ENCODE results near the gene PCMT1. TPM values are rescaled to one million over a fixed set of nuclear protein-coding genes. Genes with fewer than 3 reads are reported as not detected.

Gene PCMT1
- polyA plus RNA-seq, 1 donor (not counting 4 experiments of a cell fraction or from before 2014, with no cell fraction given): 167 TPM

GRCh38 chr6:149728499-149729234 lies 20.9 kb upstream of the PCMT1 start:
- H3K27ac ChIP-seq (ENCODE audit: control insufficient read depth, insufficient read depth, low read length): no peak overlapping the region
- TF ChIP-seq EZH2 (IDR thresholded peaks at IDR 0.05; ENCODE audit: low read length): no peak
- H3K9me1 ChIP-seq (ENCODE audit: control insufficient read depth, extremely low read depth, insufficient read depth, low read length): no peaks in the 10 kb centered on the region

GRCh38 chr6:149729824-149730223 lies 19.7 kb upstream of the PCMT1 start:
- TF ChIP-seq EZH2 (IDR thresholded peaks at IDR 0.05; ENCODE audit: low read length): no peak
- TF ChIP-seq CTCF (optimal IDR thresholded peaks at IDR 0.05 in 1 of 3, IDR thresholded peaks at IDR 0.05 in 1 of 3, conservative IDR thresholded peaks at IDR 0.05 in 1 of 3; ENCODE audit: extremely low read depth in 1 of 3, insufficient read depth in 2 of 3, low read length in 3 of 3): no peak
- Histone ChIP-seq H3K9me3 (ENCODE audit: control insufficient read depth, low read depth, low read length) (no peaks in the 10 kb centered on the region), H3K9me1 (ENCODE audit: control insufficient read depth, extremely low read depth, insufficient read depth, low read length) (no peaks in the 10 kb centered on the region), H3K4me1 (ENCODE audit: control insufficient read depth, extremely low read depth, insufficient read depth, low read length) (no peaks in the 10 kb centered on the region), H3K27ac (ENCODE audit: control insufficient read depth, insufficient read depth, low read length) (no peak overlapping the region), H3K4me2 (ENCODE audit: control insufficient read depth, extremely low read depth, insufficient read depth, low read depth, low read length) (no peak overlapping the region), H3K36me3 (ENCODE audit: control insufficient read depth in 2 of 2, extremely low read depth in 1 of 2, insufficient read depth in 2 of 2, low read length in 2 of 2) (peaks cover 13 to 15% of the 10 kb centered on the region in 2 experiments), H3K79me2 (ENCODE audit: control insufficient read depth, insufficient read depth, low read length) (no peaks in the 10 kb centered on the region), H4K20me1 (ENCODE audit: control insufficient read depth, extremely low read depth, insufficient read depth, low read length) (no peaks in the 10 kb centered on the region), H2AFZ (ENCODE audit: control insufficient read depth, low read length) (no peak overlapping the region), H3K9ac (ENCODE audit: control insufficient read depth, extremely low read depth, insufficient read depth, low read length) (no peak overlapping the region), H3K27me3 (ENCODE audit: control insufficient read depth, extremely low read depth, insufficient read depth, low read length) (no peaks in the 10 kb centered on the region), H3K4me3 (ENCODE audit: control insufficient read depth in 2 of 3, extremely low read depth in 1 of 3, insufficient read depth in 2 of 3, low read depth in 1 of 3, low read length in 3 of 3) (no peak overlapping the region)
- DNase-seq (ENCODE audit: low read depth, low spot score): no peak
- FAIRE-seq: no peak
- dilution Hi-C loops (cut with MboI; ENCODE audit: extremely low pct_ligation_motif_present, low sequenced_read_pairs): no loop called here

More at GRCh38 chr6:149728499-149729234, 20.9 kb upstream of the PCMT1 start:
- Histone ChIP-seq H3K27me3 (ENCODE audit: control insufficient read depth, extremely low read depth, insufficient read depth, low read length) (no peaks in the 10 kb centered on the region), H3K4me2 (ENCODE audit: control insufficient read depth, extremely low read depth, insufficient read depth, low read depth, low read length) (no peak overlapping the region), H3K36me3 (ENCODE audit: control insufficient read depth in 2 of 2, extremely low read depth in 1 of 2, insufficient read depth in 2 of 2, low read length in 2 of 2) (peaks cover 13 to 15% of the 10 kb centered on the region in 2 experiments), H3K4me3 (ENCODE audit: control insufficient read depth in 2 of 3, extremely low read depth in 1 of 3, insufficient read depth in 2 of 3, low read depth in 1 of 3, low read length in 3 of 3) (no peak overlapping the region), H2AFZ (ENCODE audit: control insufficient read depth, low read length) (no peak overlapping the region), H4K20me1 (ENCODE audit: control insufficient read depth, extremely low read depth, insufficient read depth, low read length) (no peaks in the 10 kb centered on the region), H3K4me1 (ENCODE audit: control insufficient read depth, extremely low read depth, insufficient read depth, low read length) (no peaks in the 10 kb centered on the region), H3K79me2 (ENCODE audit: control insufficient read depth, insufficient read depth, low read length) (no peaks in the 10 kb centered on the region), H3K9ac (ENCODE audit: control insufficient read depth, extremely low read depth, insufficient read depth, low read length) (no peak overlapping the region), H3K9me3 (ENCODE audit: control insufficient read depth, low read depth, low read length) (no peaks in the 10 kb centered on the region)
- no peak for FAIRE-seq
- dilution Hi-C loops (cut with MboI; ENCODE audit: extremely low pct_ligation_motif_present, low sequenced_read_pairs): no loop called here
- DNase-seq (ENCODE audit: low read depth, low spot score): no peak
